Measurements from ENCODE around the gene TBL1XR1. TPM values are rescaled to one million over a fixed set of nuclear protein-coding genes. Genes with fewer than 3 reads are reported as not detected.

The TBL1XR1 gene
- total RNA-seq, 1 donor from 2014 or later, result 96.8 TPM

- DNase-seq (ENCODE audit: missing footprints) (no peak), ATAC-seq (peak; percentile 36)
- intact Hi-C loops (cut with DNase I), result no loop called here
Measured at GRCh38 chr3:177102553-177102952, 94.7 kb downstream of the TBL1XR1 start.

GRCh38 chr3:177098551-177098950 lies 98.7 kb downstream of the TBL1XR1 start:
- intact Hi-C loops (cut with DNase I), result no loop called here
- DNase-seq (ENCODE audit: missing footprints) (no peak), ATAC-seq (peak; percentile 65)

- ATAC-seq (no peak), DNase-seq (ENCODE audit: missing footprints) (no peak)
Measured at GRCh38 chr3:177096615-177097014, 100.7 kb downstream of the TBL1XR1 start.

GRCh38 chr3:177093966-177094365 lies 103.3 kb downstream of the TBL1XR1 start:
- DNase-seq (ENCODE audit: missing footprints), result no peak

More at GRCh38 chr3:177096615-177097014, 100.7 kb downstream of the TBL1XR1 start:
- intact Hi-C loops (cut with DNase I), result no loop called here

DNA sequence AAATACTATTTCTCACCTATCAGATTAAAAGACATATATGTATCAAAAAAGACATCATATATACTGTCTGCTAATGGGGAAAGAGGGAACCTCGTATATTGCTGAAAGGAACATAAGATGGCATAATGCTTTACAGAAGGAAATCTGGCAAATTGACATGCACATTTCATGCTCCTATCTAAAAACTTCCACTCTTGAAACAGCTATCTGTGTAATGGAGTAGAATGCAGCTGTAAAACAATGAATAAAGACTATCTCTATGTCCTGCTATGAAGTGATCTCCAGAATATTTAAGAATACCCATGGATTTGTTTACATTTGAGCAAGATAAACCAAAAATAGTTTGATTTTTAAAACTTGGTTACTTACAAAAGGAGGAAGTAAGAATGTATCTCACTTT lies 107.4 kb downstream of the TBL1XR1 start:
- ATAC-seq, result no peak

More at GRCh38 chr3:177093966-177094365, 103.3 kb downstream of the TBL1XR1 start:
- ATAC-seq, result no peak
- intact Hi-C loops (cut with DNase I), result no loop called here

DNA sequence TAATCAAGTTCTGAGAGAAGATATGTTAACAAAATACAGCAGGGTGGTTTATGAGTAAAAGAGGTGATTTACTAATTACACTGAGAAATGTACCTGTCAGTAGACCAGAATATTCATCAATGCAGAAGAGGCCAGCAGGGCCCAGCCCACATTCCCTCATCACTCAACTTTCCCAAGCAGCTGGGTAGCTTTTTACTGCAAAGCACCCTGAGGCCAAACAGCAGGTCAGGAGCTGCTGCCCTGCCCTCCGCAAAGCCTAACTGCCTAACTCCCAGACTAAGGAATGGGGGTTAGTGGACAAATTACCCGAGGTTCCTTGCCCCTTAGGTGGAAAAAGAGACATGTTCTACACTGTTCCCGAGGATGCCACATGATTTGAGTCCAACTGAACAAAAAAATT lies 108.2 kb downstream of the TBL1XR1 start:
- ATAC-seq, result no peak
- intact Hi-C loops (cut with DNase I), result no loop called here

More for the DNA sequence above, 107.4 kb downstream of the TBL1XR1 start:
- DNase-seq (ENCODE audit: missing footprints), result no peak
- intact Hi-C loops (cut with DNase I), result no loop called here

GRCh38 chr3:177085794-177086193 lies 111.5 kb downstream of the TBL1XR1 start:
- ATAC-seq (no peak), DNase-seq (ENCODE audit: missing footprints) (no peak)
- intact Hi-C loops (cut with DNase I), result no loop called here

More for the DNA sequence above, 108.2 kb downstream of the TBL1XR1 start:
- no peak for DNase-seq (ENCODE audit: missing footprints)

DNA sequence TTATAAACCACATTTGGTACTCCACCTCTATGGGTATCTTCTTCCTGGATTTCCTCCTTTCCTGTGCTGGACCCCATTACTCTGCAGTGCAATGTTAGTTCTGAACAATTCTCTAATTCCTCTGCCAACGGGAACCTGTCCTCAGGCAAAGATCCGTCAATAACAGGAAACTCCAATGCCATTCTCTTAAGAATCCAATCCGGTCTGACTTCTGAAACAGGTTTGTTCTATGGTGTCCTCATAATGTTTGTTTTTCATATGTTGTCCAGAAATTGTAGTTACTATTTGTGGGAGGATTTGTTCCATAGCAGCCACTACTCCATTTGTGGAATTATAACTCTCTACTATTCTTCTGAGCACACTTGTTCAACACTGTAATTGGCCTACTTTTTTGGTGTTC lies 112.7 kb downstream of the TBL1XR1 start:
- DNase-seq (ENCODE audit: missing footprints), result no peak
- ATAC-seq, result no peak

GRCh38 chr3:177080122-177080521 lies 117.2 kb downstream of the TBL1XR1 start:
- intact Hi-C loops (cut with DNase I), result no loop called here
- DNase-seq (ENCODE audit: missing footprints) (no peak), ATAC-seq (no peak)

More for the DNA sequence above, 112.7 kb downstream of the TBL1XR1 start:
- intact Hi-C loops (cut with DNase I), result no loop called here

DNA sequence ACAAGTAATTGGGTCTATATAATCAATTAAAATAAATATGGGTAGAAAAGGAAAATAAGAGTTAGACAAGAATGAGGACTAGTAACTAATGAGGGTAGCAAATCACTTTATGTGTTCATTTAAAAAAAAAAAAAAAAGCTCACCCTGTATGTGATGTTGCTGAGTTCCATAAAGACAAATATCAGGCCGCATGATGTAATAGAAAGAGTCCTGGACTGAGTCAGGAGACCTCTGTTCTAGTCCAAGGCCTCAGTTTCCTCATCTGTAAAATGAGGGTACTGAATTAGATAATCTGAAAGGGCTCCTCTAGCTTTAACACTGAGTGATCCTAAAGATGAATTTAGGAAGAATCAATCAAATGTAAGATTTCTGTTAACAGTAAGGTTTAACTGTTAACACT lies 117.6 kb downstream of the TBL1XR1 start:
- no peak for ATAC-seq
- intact Hi-C loops (cut with DNase I), result no loop called here
- no peak for DNase-seq (ENCODE audit: missing footprints)

DNA sequence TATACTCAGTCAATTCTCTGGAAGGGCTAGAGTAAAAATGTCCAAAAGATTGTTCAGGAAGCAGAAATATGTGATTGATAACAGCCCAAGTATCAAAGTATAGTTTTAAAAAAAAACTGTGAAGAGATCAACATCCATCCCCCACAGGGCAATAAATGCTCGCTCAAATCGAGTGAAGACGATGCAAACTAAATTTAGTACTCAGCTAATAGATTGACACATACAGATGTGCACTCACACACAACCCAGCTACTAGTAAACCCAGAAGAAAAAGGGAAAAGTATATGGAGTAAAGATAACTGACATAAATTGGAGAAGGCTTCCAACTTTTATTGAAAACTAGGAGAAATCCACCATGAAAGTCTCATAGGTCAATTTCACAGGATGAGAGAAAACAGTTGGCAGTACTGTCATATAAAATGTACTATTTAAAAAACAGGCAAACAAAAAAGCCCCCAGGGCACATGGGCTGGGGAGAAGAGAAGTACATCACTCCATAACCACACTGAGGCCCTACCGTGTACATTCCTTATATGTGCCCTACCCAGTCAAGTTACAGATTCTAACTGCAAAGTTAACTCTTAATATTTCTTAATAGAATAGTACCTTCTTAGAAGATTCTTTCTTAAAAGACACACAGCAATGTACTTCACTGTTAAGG lies 125.7 kb downstream of the TBL1XR1 start:
- ATAC-seq, result no peak
- no peak for DNase-seq (ENCODE audit: missing footprints)
- intact Hi-C loops (cut with DNase I), result no loop called here

DNA sequence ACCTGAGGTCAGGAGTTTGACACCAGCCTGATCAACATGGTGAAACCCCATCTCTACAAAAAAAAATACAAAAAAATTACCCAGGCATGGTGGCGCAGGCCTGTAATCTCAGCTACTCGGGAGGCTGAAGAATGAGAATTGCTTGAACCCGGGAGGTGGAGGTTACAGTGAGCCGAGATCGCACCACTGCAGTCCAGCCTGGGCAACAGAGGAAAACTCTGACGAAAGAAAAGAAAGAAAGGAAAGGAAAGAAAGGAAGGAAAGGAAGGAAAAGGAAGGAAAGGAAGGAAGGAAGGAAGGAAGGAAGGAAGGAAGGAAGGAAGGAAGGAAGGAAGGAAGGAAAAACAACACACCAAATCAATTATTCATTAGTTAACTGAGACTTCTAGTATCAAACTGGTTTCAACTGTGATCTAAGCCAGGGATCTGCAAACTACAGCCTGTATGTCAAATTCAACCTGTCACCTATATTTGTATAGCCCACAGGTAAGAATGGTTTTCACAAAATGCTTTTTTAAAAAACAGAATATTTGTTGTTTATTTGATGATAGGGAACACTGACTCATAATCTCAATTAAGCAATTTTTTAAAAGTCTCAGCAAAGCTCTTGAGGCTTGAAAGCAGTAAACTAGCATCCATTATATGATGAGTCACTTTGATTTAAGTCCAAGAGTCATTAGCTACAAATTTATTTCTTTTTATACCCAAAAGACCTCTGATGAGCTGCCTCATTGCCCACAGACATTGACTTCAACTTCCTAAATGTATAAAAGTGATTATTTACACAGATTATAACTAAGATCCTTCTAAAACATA lies 127.6 kb downstream of the TBL1XR1 start:
- intact Hi-C loops (cut with DNase I), result no loop called here
- ATAC-seq, result no peak
- no peak for DNase-seq (ENCODE audit: missing footprints)

DNA sequence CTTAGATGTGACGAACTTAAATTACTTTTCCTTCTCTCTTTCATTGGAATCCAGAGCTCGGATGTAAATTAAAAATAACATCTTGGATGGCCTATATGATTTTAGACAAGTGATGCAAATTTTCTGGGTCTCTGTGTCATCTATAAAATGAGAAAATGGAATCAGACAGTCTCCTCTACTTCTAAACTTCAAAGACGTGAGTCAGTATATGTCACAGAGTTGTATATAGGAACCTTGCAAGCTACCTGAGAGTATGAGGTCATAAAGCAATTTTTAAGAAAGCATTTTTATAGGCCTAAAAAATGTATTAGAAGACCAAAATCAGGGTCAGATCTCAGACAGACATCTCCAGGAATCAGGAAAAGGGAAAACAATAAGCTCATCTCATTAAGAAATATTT lies 128.3 kb downstream of the TBL1XR1 start:
- intact Hi-C loops (cut with DNase I), result no loop called here
- ATAC-seq, result no peak

GRCh38 chr3:177066068-177066467 lies 131.2 kb downstream of the TBL1XR1 start:
- ATAC-seq (no peak), DNase-seq (ENCODE audit: missing footprints) (no peak)
- intact Hi-C loops (cut with DNase I), result no loop called here

More for the DNA sequence above, 128.3 kb downstream of the TBL1XR1 start:
- no peak for DNase-seq (ENCODE audit: missing footprints)

DNA sequence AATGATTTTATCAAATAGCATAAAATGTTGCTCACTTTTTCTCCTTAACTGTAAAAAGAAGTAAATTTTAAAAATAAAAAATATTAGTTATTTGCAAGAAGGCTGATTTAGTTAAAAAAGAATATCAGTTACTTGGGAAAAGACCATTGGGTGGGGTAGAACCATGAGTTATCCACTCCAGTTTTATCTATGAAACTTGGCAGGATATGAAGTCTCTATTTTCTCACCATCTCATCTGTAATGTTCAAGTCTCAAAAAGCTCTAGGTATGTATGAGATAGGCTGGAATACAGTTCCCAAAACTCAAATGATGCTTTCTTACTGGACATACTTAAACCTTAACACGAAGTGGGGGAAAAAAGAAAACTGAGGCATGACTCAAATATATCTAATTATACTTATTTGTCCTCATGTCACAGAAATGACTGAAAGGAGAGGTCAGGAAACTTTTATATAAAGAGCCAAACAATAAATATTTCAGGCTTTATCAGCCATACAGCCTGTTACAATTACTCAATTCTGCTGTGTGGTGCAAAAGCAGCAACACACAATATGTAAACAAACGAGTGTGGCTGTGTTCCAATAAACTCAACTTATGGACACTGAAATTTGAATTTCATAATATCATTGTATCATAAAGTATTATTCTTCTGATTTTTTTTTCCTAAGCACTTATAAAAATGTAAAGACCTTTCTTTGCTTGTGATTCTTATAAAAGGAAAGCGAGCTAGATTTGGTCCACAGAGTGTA lies 131.8 kb downstream of the TBL1XR1 start:
- intact Hi-C loops (cut with DNase I), result no loop called here
- ATAC-seq, result peak; percentile 60
- no peak for DNase-seq (ENCODE audit: missing footprints)

- intact Hi-C loops (cut with DNase I), result no loop called here
- DNase-seq (ENCODE audit: missing footprints), result no peak
- no peak for ATAC-seq
Measured at GRCh38 chr3:177062052-177062732, 135.1 kb downstream of the TBL1XR1 start.

- DNase-seq (ENCODE audit: missing footprints), result no peak
- peak; percentile 52 for ATAC-seq
- intact Hi-C loops (cut with DNase I), result no loop called here
Measured at GRCh38 chr3:177061369-177061768, 135.9 kb downstream of the TBL1XR1 start.

- ATAC-seq (no peak), DNase-seq (ENCODE audit: missing footprints) (no peak)
- intact Hi-C loops (cut with DNase I), result no loop called here
Measured at GRCh38 chr3:177060492-177060891, 136.8 kb downstream of the TBL1XR1 start.

- ATAC-seq, result no peak
- intact Hi-C loops (cut with DNase I), result no loop called here
- DNase-seq (ENCODE audit: missing footprints), result no peak
Measured at GRCh38 chr3:177058648-177059047, 138.6 kb downstream of the TBL1XR1 start.

Measured in Right ventricle myocardium inferior (tissue), 1 donor.